ENCODE results near the gene POLG2. TPM values are rescaled to one million over a fixed set of nuclear protein-coding genes. Genes with fewer than 3 reads are reported as not detected.

POLG2 gene
- total RNA-seq: 9.2 and 10.8 TPM in 2 replicates

GRCh38 chr17:64496786-64497564 lies at the start of gene POLG2:
Gene POLG2, minus strand, starts transcription at chr17:64497054. Its CDS starts 86 bp downstream, at chr17:64496968.
- H3K36me3 ChIP-seq (ENCODE audit: control insufficient read depth, insufficient read depth, low read length): peaks cover 15% of the 10 kb centered on the region
- peak; percentile 62 for TF ChIP-seq CTCF (IDR thresholded peaks at IDR 0.05; ENCODE audit: insufficient read depth, low read length, severe bottlenecking)
- H3K27me3 ChIP-seq (ENCODE audit: control insufficient read depth, insufficient read depth, low read length): no peaks in the 10 kb centered on the region
- FAIRE-seq: no peak
- DNase-seq (ENCODE audit: low read depth): peak; percentile 87
- H3K4me3 ChIP-seq (ENCODE audit: low read depth, low read length): peak within 1 kb of the TSS; percentile 88

- Histone ChIP-seq H3K36me3 (ENCODE audit: control insufficient read depth, insufficient read depth, low read length) (peaks cover 11% of the 10 kb centered on the region), H3K27me3 (ENCODE audit: control insufficient read depth, insufficient read depth, low read length) (no peaks in the 10 kb centered on the region)
- FAIRE-seq: no peak
Measured at GRCh38 chr17:64544742-64545141, 47.9 kb upstream of the POLG2 start.

GRCh38 chr17:64540118-64540776 lies 43.4 kb upstream of the POLG2 start:
- peaks cover 11% of the 10 kb centered on the region for H3K36me3 ChIP-seq (ENCODE audit: control insufficient read depth, insufficient read depth, low read length)
- FAIRE-seq (no peak), DNase-seq (ENCODE audit: low read depth) (peak; percentile 29)
- H3K27me3 ChIP-seq (ENCODE audit: control insufficient read depth, insufficient read depth, low read length): no peaks in the 10 kb centered on the region
- H3K4me3 ChIP-seq (ENCODE audit: low read depth, low read length): no peak overlapping the region
- TF ChIP-seq CTCF (IDR thresholded peaks at IDR 0.05; ENCODE audit: insufficient read depth, low read length, severe bottlenecking): no peak

More at GRCh38 chr17:64544742-64545141, 47.9 kb upstream of the POLG2 start:
- DNase-seq (ENCODE audit: low read depth): no peak
- TF ChIP-seq CTCF (IDR thresholded peaks at IDR 0.05; ENCODE audit: insufficient read depth, low read length, severe bottlenecking): no peak
- H3K4me3 ChIP-seq (ENCODE audit: low read depth, low read length): no peak overlapping the region

GRCh38 chr17:64538508-64539130 lies 41.8 kb upstream of the POLG2 start:
- no peak for DNase-seq (ENCODE audit: low read depth)
- Histone ChIP-seq H3K4me3 (ENCODE audit: low read depth, low read length) (no peak overlapping the region), H3K36me3 (ENCODE audit: control insufficient read depth, insufficient read depth, low read length) (peaks cover 15% of the 10 kb centered on the region), H3K27me3 (ENCODE audit: control insufficient read depth, insufficient read depth, low read length) (no peaks in the 10 kb centered on the region)
- TF ChIP-seq CTCF (IDR thresholded peaks at IDR 0.05; ENCODE audit: insufficient read depth, low read length, severe bottlenecking): no peak
- FAIRE-seq: no peak

- no peak for FAIRE-seq
- Histone ChIP-seq H3K36me3 (ENCODE audit: control insufficient read depth, insufficient read depth, low read length) (peaks cover 15% of the 10 kb centered on the region), H3K27me3 (ENCODE audit: control insufficient read depth, insufficient read depth, low read length) (no peaks in the 10 kb centered on the region), H3K4me3 (ENCODE audit: low read depth, low read length) (no peak overlapping the region)
- no peak for TF ChIP-seq CTCF (IDR thresholded peaks at IDR 0.05; ENCODE audit: insufficient read depth, low read length, severe bottlenecking)
- no peak for DNase-seq (ENCODE audit: low read depth)
Measured at GRCh38 chr17:64537488-64537887, 40.6 kb upstream of the POLG2 start.
